ENCODE data around the gene ARHGAP23.

GRCh38 chr17:38441429-38442061 is 13.3 kb downstream of the ARHGAP23 start:
- no peak for TF ChIP-seq CTCF (IDR thresholded peaks at IDR 0.05)
- no peak for TF ChIP-seq POLR2A (IDR thresholded peaks at IDR 0.05)

Measured in prostate gland (tissue), 2 donors.